ENCODE results near the gene PACS1.
"Not testable (repeated sequence)": the region's sequence is repeated elsewhere in the genome, so short reads cannot be mapped to it uniquely, and the experiment has no call there.

PACS1 gene

DNA sequence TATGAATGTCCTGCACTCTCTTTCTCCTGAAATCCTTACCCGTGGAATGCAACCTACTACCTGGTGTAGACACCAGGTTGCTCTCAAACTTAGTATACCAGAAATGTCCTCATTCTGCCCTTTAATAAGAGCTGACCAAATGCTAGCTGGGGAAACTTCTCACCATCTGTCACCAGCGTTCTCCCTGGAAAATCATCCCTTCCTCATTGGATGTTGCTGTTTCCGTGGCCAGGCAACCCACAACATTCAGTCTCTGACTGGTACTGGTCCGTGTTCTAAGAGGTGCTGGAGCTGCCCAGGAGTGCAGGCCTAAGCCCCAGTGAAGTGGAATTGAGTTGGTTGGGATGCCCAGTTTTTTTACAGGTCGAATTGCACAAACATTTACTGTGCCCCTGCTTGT lies 157.6 kb downstream of the PACS1 start:
- no peak for DNase-seq

DNA sequence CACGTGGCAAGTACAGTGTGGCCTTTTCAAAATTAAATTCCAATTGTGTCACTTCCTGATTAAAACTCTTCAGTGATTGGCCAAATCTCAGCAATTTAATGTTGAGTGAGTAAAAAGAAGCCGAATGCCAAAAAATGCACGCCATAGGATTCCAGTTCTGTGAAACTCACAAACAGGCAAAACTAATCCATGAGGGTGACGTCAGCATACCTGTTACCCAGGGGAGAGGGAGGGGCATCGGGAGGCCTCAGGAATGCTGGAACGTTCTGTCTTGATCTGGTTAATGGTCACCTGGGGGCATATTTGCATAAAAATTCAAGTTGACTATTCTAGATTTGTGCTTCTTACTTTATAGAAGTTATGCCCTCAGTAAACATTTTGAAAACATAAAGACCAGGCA lies 158.4 kb downstream of the PACS1 start:
- no peak for DNase-seq

DNA sequence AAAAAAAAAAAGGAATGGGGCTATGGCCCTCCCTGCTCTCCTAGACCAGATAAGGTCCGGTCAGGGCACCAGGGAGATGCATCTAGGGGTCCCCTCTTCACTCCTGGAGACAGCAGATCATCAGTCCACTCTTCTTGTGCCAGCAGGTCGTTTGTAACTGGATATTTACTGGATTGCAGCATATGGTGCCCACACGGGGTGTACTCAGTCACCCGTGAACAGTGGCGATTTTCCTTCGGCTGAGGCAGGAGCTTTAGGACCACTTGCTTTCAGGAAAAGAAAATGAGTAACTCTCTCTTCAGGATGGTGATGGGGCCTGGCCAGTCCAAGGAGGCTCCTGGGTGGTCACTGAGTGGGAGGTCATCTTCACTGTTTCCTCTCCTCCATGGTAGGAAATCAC lies 160.1 kb downstream of the PACS1 start:
- no peak for DNase-seq

DNA sequence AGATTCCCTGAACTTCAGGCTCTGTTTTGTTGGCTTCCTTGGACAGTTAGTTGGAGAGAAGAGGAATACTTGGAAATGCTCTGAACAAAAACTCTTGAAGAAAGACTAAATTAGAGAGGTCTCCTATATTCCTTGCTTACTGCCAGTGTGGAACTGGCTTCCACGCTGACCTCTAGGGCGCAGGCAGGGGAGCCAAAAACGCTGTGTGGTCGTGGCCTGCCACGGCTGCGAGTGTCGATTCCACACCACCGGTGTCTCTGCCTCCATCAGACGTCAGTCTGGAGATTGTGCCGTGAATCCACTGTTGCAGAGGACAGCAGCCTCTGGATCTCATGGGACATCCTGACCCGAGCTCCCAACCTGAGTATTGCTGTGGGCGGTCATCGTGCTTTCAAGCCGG lies 160.9 kb downstream of the PACS1 start:
- no peak for DNase-seq

DNA sequence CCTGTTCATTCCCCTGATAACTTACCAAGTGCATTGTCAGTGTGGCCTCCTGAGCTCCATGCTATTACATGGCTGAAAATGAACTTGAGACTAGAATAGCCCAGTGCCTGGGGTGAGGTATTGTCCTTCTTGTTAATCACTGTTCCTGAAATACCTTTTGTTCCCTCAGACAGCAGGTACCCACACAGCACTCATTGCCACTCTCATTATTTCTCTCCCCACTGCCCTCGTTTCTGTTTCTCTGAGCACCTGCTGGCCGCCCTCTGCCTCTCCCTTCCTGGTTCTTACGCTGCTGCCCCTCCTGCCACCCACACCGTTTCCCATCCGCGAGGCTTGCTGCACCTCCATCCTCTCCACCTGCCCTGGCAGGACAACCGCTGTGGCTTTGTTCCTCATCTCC lies 161.5 kb downstream of the PACS1 start:
- DNase-seq, result no peak

DNA sequence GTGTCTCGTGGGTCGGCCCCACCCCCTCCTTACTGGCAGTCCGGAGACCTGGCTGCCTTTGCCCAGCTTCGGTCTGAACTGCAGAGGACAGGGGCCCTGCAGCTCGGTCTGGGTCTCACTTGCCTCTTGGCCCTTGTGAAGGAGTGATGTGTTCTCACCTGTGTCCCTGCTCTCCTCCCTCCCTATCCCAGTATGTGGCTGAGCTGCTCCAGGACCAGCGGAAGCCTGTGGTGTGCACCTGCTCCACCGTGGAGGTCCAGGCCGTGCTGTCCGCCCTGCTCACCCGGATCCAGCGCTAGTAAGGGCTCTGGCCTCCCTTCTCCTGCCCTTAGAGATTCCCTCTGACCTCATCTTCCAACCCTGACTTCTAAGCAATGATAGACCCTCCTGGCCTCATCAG lies 162.7 kb downstream of the PACS1 start:
- no peak for DNase-seq

DNA sequence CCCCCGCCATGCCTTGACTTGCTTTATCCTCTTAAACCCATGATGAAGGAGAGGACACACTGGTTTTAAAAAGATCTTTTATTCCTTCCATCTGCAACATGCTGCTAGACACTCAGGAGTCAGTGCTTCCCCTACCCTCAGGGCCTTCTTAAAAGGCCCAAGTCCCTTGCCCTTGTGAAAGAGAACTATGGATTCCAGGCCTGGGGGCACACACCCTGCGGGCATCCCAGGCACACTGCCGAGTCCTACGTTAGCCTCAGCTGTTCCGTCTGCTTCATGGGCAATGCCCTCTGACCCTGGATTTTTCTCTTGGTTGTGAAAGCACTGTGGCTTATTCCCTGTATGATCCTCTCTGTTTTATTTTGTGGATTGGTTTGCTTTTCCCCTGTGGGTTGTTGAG lies 163.2 kb downstream of the PACS1 start:
- no peak for DNase-seq

DNA sequence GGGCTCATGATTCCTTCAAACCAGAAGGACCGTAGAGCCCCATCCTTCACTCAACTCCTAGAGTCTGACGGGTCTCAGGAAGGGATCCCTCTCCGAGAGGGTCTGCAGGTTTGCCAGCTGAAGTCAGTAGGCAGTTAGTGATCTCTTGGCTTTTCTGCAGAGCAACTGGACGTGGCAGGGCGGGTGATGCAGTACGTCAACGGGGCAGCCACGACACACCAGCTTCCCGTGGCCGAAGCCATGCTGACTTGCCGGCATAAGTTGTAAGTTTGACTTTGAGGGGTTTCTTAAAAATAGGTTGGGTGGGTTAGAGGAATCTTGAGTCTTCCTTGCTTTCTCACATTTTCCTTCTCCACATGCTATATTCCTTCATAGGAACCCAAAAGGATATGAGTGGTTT lies 165.1 kb downstream of the PACS1 start:
- no peak for DNase-seq

DNA sequence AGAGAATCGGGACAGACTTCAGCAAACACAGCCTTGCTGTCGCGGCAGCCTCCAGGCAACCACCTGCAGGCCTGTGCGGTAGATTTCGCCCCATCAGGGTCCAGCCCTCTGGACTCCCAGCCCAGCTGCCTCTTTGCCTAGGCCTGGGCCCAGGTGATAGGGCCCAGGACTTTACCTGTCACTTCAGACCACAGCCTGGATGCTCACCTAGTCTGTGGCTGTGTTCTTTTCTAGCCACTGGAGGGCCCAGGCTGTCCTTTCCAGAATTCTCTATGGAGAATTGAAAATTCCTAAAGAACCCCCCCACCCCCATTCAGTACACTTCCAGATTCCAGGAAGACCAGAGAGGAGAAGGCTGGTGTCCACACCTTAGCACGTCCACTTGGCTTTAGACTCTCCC lies 167.8 kb downstream of the PACS1 start:
- no peak for DNase-seq

DNA sequence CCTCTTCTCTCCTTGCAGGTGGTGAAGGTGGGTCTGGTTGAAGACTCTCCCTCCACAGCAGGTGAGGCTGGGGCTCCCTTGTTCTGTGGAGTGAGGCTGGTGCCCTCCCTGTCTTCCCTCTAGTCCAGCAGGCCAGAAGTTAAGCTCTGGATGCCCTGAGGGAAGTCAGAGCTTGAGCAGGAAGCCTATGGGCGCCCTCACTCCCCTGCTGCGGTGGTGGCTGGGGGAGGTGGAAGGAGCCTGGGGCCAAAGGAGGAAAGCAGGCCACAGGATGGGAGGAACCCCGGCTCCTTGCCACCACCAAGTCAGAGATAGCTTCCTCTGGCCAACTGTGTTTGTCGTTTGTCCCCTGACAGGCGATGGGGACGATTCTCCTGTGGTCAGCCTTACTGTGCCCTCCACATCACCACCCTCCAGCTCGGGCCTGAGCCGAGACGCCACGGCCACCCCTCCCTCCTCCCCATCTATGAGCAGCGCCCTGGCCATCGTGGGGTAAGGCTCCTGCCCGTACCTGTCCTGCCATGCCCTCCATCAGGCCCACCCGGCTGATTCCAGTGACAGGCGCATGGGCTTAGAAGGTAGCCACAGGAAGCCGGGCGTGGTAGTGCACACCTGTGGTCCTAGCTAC lies 168.8 kb downstream of the PACS1 start:
- no peak for DNase-seq

DNA sequence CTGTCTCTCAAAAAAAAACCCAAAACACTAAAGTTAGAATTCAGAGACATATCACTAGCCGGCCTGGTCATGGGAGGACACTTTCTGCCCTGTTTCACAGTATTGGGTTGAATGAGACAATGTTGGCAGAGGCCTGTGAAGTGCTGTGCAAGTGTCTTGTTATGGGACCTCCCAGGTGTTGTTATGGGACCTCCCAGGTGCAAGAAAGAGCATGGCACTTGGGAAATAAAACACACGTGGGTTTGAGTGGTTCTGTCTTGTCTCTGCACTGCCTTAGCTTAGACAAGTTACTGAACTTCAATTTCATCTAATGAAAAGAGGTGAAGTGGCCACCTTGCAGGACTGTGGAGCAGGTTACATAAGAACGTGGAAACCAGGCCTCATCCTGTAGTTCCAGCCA lies 169.4 kb downstream of the PACS1 start:
- DNase-seq, result no peak

DNA sequence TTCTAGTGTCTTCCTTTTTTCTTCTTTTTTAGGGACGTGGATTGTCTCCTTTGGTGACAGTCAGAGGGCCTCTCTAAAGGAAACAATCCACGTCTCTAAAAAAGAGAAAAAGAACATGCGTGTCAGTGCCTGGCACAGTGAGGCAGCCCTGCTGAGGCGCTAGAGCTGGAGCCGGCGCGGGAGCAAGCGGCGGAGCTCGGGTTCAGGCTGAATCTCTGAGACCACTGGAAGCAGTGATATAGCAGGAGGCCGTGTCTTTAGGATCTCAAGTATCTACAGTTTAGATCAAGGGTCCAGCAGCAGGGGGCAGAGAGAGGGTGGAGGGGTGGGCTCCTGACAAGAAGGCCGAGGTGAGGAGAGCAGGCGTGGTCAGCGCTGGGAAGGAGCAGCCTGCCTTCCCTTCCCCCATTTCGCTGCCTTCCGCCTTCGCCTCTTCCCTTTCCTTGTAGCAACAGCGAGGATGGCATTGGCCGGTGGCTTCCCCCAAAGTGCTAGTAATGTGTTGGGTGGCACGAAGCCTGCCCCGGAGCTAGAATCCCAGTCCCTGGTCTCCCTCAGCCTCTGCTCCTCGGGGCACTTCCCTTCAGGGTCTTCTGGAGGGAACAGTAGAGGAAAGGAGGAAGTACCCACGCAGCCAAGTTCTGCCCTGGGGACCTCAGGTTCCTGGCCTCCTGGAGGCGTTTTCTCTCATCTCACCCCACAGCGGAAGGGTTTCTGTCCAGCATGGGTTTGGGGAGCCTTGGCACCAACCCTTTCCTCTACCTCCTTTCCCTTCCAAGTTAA lies 170.1 kb downstream of the PACS1 start:
- no peak for DNase-seq

DNA sequence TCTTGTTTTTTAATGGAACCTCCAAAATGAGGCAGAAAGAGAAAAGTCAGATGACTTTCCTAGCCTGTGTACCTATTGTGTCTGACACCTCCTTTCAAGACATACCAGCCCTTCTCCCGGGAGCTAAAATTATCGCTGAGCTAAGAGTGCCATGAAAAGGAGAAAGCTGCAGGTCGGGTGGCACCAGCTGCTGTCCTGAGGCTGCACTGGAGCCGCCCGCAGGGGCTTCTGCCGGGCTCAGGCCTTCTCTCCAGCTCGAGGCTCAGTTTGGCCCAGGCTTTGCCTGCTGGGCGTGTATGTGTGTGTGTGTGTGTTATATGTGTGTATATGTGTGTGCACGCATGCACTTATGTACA lies 170.7 kb downstream of the PACS1 start:
- no peak for DNase-seq

DNA sequence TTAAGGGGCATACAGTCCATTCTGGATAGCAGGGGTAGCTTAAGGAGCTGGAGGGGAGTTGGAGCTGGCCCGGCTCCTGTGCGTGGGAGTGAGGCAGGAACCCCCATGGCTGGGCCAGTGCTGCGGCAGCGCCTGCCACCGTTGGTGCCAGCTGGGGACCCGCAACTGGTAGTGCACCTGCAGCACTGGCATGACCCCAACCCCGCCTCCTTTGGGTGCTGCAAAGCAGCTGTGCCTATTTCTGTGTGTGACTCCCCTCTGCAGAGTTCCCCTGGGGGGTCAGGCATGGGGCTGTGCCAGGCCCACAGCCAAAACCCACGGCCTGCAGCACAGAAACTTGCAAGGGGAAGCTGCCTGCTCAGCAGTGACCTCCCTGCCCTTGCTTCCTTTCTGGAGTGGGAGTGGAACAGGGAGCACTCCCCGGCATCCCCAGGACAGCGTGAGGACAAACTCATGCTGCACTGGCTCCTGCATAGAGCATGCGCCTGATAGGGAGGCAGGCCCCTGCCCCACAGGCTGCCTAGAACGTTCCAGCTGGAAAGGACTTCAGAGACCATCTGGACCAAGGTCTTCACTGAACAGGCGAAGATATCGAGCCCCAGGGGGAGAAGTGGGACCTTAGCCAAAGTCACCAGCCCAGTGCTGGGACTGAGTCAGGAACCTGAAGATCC lies 172.2 kb downstream of the PACS1 start:
- DNase-seq, result no peak

DNA sequence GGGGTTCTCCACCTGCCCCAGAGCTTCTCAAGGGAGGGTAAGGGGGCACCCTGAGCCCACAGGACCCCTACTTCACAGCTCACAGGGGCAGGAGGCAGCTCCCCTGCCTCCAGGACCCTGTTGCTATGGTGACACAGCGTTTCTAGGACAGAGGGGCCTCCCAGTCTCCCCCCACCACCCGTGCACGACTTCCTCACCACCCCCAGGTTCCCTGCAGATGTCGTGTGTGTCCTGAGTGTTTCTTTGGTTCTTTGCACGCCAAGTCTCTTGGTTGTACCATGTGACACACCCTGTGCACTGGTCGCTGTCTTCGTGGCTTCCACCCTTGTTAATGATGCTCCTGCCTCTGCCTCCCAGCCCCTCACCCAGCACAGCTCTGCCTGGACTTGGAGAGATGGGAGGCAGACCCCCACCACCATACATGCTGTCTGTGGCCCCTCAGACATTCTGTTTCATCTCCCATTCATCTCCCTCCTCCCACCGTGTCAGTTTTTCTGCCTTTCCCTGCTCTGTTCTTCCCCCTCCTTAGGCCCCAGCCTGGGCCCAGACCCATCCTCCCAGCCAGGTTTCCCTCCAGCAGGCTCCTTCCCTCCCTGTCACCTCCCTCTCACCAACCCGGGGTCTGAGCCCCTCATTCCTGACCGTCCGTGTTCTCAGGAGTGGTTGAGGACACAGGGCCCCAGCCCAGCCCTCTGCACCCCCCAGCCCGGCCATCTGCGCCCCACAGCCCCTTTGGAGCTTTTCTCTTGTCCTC lies 173.9 kb downstream of the PACS1 start:
- DNase-seq, result no peak

DNA sequence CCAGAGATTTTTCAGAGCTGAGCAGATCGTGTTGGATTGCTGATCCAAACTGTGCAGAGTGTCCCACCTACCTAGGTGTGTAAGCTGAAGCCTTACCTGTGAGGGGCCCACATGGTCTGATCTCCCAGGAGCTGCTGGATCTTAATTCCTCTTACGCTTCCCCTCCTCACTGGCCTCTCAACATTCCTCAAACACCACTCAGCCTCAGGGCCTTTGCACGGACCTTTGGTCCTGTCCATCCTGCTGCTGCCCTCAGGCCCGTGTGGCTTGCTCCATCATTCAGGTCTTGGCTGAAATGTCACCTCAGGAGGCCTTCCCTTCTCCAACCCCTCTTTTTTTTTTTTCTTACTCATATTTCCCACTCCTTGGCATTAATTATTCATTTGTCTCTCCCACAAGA lies 177.2 kb downstream of the PACS1 start:
- DNase-seq, result no peak

DNA sequence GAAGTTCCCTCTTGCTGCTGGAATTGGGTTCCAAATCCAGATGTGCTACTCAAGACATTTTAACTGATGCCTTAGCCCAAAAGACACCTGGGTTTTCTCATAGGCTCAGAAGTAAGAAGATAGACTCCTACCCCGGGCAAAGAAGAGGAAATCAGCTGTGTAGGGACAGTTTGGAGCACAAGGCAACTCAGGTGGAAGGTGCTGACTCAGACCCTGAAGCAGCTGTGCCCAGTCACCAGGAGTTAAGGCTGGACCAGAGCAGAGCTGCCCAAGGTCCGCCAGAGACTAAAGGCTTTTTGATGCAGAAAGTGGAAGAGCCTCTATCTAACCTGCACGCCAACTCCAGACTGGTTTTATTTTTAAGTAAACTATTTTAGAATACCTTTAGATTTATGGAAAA lies 177.7 kb downstream of the PACS1 start:
- no peak for DNase-seq

DNA sequence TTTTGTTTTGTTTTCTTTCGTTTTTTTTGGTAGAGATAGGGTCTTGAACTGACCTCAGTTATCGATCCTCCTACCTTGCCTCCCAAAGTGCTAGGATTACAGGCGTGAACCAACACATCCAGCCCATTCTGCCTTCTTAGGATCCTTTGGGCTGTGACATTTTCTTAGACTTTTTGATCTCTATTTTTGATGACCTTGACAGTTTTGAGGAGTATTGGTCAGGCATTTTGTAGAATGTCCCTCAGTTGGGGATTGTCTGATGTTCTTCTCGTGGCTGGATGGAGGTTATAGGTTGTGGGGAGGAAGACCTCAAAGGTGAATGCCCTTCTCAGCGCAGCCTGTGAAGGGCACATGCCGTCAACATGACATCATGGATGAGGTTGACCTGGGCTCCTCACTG lies 178.8 kb downstream of the PACS1 start:
- no peak for DNase-seq

DNA sequence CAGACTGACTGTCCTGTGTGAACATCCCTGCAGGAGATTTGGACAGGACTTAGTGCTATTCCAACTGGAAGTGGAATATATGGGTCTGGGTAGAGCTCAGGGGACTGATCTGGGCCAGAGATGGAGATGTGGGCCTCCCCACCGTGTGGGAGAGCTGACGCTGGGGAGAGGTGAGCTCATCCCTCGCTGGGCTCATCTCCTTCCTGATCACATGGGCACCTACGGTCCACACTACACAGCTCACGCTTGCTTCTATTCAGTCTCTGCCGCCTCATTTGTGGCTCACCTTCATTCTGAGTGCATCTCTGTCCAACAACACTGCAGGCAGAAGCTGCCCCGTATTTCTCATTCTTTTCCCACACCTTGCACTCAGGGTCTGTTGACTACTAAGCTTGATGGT lies 181.7 kb downstream of the PACS1 start:
- DNase-seq, result no peak

DNA sequence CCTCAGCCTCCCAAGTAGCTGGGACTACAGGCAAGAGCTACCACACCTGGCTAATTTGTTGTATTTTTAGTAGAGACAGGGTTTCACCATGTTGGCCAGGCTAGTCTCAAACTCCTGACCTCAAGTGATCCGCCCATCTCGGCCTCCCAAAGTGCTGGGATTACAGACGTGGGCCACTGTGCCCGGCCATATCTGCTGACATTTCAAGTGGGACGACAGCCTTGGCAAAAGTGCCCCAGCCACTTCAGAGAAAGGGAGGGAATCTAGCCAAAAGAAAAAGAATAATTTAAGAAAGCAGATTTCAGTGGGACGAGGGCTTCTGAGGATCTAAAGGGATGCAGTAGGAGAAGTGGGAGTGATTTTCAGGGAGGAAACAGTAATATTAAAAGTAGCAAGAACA lies 183.0 kb downstream of the PACS1 start:
- DNase-seq, result not testable (repeated sequence)

DNA sequence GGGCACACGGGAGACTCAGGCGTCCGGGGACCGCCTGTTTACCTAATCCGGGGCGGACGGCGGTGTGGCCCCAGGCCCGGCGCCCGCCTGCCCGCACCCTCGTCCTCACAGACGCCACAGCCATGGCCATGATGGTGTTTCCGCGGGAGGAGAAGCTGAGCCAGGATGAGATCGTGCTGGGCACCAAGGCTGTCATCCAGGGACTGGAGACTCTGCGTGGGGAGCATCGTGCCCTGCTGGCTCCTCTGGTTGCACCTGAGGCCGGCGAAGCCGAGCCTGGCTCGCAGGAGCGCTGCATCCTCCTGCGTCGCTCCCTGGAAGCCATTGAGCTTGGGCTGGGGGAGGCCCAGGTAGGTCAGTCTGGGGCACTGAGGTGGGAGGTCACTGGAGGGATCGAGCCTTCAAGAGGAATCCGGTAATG lies 188.4 kb downstream of the PACS1 start:
- no peak for DNase-seq

DNA sequence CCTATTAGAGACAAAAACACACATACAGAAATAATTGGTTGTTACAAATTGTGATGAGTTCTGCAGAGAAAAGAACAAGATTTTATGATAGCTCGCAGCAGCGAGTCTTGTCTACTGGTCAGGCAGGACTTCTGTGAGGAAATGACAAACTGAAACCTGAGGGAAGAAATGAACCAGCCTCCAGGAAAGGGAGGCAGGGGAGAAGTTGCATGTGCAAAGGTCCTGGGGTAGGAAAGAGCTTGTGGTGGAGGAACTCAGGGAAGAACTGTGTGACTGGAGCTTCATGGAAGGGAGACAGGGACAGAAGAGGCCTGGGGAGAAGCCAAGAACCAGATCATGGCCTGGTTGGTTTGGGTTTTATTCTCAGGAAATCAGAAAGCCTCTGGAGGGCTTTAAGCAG lies 189.2 kb downstream of the PACS1 start:
- no peak for DNase-seq

DNA sequence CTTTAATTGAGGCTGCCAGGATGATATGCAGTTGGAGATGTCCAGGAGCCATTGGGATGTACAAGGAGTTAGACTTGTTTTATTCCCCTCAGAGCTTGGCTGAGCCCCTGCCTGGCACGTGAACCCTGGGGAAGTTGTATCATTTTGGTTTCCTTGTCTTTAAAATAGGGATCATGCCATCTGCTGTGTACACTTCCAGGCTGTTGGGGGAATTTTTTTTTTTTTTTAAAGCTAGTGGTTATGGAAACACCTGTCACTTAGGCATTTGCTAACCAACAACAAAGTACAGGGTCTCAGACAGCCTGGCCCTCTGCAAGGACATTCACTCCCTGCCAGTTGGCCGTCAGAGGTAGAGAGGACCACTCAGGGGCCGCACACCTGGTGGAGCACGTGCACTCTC lies 189.9 kb downstream of the PACS1 start:
- no peak for DNase-seq
